GM21390 (cell line): ENCODE measurements around the gene MANF.
A peak's percentile ranks its signal among the peaks of the same experiment; 100 is the strongest.

ENCODE experiments used
- ATAC-seq: cut with Tn5 transposase; IDR thresholded peaks from one replicate; pipeline ENCODE4 v1.9.1; 2021; ENCODE audit not compliant: unreplicated experiment

MANF gene

GRCh38 chr3:51388286-51389029 is 3.4 kb downstream of the MANF start:
- no peak for ATAC-seq

DNA sequence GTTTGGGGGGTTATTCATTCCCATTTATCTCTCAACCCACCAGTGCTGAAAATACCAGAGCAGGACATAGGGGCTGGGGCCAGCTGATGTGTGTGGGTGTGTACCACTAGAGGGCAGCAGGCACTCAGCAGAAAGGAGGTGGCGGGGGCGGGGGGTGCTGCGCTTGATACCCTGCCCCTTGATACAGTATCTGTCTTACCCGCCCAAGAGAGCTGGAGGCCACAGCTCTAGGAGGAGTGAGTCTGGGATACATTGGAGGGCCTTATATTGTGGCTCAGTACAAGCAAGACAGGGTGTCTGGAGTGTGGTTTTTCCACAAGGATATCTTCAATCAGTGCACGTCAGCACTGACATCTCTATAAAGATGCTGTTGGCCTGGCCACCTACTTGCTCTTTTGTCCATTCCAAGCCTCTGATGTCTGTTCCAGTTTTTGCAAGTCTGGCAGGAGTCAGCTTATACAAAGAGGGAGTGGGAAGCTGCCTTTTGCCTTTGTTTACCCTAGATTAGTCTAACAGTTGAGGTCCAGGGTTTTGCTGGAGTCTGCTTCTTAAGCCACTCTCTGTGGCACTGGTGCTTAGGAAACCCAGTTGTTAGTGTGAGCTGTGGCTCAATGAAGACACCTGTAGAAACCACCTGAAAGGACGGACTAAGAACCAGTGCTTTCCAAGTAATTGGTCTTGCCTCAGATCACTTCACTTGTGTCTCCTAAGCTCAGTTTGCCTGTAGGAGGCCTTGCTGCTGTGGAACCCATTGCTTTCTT is 4.5 kb downstream of the MANF start:
- no peak for ATAC-seq

DNA sequence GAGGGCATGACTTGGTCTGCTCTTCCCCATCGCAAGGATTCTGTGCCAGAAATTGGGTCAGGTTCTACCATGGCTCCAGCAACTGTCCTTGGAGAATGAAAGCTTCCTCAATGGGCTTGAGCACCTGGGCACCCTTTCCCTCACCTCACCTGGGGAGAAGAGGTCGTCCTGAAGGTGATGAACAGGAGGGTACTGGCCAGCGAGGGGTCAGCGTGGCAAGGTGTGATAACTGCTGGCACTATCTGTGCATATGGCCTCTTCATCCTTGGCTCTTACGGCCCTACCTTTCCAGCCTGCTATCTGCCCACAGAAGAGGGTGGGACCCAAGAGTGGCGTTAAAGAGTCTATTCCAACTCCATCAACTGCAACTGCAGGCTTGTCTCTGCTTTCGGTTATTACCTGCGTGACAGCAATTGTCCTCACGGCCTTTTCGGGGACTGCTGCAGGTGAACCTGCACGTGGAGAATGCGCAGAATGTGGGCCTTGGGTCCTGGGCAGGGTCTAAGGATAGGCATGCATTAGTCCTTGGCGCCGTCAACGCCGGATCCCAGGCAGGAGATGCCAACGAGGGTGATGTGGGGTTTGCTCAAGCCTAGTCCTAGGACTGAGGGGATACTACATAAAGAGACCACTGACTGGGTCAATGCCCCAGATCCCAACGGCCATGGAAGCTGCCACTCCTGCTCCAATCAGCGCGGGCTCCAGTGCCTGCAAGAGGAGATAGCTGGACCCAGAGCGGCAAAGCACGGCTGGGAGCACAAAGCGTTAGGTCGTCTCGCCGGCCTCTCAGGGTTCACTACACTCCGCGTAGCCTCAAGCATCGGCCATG is 5.4 kb downstream of the MANF start:
- ATAC-seq, result no peak

DNA sequence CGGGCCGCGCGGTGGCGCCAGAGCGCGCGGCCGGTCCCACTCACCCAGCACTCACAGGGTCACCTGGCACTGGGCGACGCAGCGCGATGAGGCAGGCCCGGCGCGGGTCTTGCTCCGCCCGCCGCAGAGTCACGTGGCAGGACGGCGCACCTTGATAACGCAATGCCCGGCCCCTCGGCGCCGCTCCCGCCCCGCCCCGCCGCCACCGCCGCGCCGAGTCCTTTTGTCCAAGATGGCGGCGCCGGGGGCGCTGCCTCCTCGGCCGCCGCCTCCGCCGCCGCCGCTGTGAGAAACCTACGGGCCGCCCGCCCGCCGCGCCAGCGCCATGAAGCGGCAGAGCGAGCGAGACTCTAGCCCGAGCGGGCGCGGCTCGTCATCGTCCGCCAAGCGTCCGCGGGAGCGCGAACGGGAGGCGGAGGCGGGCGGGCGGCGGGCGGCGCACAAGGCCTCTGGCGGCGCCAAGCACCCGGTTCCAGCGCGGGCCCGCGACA is 6.0 kb downstream of the MANF start, which contains the start of gene RBM15B:
RBM15B (plus strand) TSS at position 211 of the 491 bp plus-strand sequence; CDS start at position 326, 115 bp downstream.
- ATAC-seq, result peak; percentile 95

GRCh38 chr3:51391566-51392354 is 6.7 kb downstream of the MANF start:
- peak; percentile 13 for ATAC-seq

GRCh38 chr3:51392355-51393133 is 7.5 kb downstream of the MANF start:
- ATAC-seq, result no peak

DNA sequence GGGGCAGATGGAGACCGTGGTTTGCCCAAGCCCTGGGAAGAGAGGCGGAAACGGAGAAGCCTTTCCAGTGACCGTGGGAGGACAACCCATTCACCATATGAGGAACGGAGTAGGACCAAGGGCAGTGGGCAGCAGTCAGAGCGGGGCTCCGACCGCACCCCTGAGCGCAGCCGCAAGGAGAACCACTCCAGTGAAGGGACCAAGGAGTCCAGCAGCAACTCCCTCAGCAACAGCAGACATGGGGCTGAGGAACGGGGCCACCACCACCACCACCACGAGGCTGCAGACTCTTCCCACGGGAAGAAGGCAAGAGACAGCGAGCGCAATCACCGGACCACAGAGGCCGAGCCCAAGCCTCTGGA is 8.0 kb downstream of the MANF start:
- no peak for ATAC-seq

DNA sequence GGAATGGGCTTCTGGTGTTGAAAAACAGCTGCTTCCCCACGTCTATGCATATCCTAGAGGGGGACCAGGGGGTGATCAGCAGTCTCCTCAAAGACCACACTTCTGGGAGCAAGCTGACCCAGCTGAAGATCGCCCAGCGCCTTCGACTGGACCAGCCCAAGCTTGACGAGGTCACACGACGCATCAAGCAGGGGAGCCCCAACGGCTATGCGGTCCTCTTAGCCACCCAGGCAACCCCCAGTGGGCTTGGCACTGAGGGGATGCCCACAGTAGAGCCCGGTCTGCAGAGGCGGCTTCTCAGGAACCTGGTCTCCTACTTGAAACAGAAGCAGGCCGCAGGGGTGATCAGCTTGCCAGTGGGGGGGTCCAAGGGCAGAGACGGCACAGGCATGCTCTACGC is 8.5 kb downstream of the MANF start:
- no peak for ATAC-seq

DNA sequence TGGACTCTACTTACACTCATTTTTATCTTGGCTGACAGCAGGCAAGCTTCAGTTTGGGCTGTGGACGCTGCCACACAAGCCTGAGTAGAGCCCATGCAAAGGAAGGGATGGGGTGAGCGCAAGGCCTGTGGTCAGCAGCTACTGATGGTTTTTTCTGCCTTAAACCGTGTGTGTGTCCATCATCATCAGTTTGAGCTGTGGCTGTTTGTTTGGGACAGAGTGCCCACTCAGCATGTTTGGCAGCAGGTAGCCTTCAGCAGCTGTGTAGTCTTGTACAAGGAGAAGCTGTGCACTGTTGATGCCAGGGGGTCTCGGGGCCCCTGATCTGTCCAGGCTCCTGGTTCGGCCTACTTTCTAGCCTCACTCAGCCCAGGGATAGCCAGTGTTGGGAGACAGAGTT is 9.4 kb downstream of the MANF start:
- no peak for ATAC-seq

DNA sequence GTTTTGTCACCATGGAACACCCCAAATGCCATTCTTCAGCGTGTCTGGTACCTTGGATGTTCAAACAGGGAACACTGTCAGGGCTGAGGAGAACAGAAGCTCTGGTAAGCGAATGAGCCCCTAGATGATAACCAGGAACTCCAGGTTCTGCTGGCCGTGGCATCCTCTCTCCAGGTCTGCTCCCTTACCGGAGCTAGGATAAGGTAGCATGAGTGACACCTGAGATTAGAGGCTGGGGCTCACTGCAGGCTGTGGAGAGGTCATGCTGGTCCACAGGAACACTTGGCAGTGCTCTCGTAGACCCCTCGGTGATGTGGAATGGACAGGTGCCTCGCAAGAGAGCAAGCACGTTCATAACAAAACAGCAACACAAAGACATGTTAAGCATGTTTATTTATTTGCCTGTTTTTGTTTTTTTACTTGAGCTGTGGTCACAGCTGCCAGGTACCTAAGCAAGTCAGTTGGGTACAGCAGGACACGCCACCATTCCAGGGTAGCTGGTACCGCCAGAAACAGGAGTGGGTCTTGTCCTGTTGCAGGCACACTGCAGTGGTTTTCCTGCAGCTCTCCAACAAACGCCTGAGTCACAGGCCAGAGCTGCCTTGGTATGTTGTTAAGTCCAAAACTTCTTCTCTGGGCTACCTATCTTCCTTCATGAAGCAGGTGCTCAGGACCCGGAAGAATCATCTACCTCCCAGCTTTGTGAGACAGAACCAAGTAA is 10.6 kb downstream of the MANF start:
- no peak for ATAC-seq

DNA sequence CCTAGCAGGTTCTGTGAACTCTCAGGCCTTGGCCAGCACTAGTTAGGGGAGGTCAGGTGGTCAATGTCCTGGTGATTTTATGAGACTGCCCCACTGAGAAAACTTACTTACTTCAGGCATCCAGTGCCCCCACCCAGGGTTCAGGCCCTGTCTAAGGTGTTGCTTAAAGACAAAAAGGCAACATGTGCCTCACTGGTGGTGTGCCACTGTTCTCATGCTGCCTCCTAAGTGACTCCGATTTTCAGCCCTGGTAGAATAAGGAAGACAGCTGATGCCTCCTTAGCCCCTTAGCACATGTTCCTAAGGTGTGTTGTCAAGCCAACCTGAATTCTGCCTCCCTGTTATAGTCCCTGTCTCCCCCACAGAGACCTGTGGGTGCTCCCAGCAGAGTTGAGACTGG is 11.3 kb downstream of the MANF start:
- no peak for ATAC-seq

GRCh38 chr3:51397392-51397791 is 12.3 kb downstream of the MANF start:
- ATAC-seq, result no peak

DNA sequence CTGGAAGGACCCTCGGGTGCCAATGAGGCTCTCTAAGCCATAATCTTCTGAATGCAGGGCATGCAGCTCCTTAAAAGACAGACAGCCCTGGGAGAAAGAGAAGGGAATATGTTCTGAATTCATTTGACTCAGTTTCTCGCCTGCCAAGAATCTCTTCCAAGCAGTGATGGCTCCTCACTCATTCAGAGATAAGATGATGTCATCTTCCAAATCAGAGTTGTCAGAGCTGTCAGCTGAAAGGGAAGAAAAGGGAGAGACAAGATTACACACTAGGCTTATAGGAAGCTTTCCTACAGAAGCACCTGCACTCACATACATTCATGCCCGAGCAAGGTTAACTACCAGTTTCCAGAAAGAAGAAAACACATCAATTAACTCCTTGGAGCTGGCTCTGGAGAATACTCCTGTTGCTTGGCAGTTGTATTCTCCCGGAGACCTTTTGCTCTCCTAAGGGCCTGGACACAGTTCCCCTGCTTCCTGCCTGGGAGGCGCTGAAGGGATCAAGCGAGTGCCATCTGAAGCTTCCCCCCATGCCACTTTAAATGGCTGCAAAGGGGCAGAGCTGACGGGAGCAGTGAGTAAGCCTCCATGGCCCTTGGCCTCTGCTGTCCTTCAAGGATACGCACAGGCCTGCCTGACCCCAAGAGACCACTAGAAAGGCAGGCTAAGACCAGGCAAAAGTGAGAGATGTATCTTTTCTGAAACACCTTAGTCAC is 13.7 kb downstream of the MANF start:
- no peak for ATAC-seq

DNA sequence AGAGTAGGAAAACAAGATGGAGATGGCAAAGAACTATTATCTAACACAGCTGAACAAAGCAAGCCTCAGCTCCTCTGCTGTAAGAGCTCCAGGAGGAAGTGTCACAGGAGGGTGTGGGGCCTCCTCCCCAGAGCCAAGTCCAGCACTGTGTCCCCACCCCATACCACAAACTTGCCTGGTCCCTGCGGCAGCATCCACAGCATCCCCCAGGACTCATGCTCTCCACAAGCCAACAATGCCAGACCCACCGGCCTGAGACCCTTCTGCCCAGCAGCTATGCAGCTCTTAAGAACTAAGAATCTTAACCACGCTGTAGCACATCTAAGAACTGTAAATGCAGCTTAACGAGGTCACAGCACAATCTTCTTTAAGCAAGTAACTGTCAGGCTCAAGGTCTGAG is 15.1 kb downstream of the MANF start:
- ATAC-seq, result no peak

DNA sequence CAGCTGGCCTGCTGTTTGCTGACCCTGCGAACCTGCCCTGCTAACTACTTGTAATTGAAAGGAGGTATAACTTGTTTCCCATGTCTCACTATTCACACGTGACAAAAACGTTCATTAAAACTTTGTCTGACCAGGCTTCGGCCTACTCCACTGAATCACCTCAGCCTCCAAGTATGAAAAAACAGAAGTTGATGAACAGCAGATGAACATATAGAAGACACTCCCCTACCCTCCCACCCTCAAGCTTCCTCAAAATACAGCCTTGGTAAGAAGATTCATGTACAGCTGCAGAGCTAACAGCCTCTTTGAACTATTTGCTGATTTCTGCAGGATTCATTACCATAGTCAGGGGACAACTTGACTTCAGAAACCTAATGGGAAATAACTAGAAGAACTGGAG is 16.6 kb downstream of the MANF start:
- no peak for ATAC-seq

- no peak for ATAC-seq
These were observed 18.6 kb downstream of the MANF start for GRCh38 chr3:51403675-51404074.

DNA sequence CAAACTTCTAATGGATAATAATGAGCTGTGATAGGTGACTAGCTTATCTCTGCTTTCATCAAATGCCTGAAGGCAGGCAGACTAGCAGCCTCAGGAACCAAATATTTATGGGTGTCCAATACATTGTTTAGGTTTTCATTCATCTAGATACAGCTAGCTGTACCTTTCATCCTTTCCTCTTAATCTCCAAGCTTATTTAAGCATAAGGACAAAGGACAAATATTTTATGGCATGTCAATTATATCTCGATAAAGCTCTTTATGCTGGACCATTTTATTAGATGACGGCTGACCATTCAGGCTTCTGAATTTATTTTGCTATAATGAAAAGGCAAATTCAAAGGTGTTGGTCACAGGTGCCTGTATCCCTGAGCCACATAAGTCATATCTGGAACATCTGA is 22.9 kb downstream of the MANF start:
- no peak for ATAC-seq

DNA sequence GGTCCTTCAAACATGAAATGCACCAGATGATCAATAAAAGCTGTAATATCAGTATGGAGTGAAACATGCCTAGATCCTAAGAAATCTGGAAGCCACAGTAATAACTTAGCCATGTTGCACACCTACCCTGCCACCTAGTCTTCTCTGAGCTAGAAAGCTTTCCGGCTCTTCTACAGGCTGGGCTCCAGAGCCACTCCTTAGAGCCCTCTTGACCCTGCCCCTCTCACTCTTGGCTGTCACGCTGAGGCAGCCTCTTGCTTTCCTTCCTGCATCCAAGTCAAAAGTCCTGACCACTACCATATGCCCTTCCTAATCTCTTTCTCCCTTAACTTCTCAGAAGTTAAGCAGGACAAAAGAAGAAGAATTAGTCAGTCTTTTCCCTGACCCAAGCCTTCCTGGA is 23.7 kb downstream of the MANF start:
- no peak for ATAC-seq

DNA sequence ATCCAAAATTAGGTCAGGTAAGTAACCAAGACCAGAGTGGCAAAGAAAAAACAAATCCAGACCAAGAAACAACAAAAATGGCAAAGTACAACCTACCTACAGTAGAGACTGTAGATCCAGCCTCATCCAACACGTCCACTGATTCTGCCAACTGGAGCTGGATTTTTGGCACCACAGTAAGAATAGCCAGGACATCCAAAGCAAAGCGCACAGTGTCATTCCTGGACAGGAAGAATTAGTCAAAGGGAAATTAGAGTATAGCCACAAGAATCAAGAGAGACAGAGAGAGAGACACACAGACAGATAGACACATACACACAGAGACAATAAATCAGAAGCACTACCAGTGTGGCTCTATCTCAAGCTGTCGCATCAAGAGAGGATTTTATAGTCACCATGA is 37.1 kb downstream of the MANF start:
- ATAC-seq, result no peak
